Glutamatergic neuron (in vitro differentiated cells): Measurements from ENCODE around the gene FRMD4B. TPM values are rescaled to one million over a fixed set of nuclear protein-coding genes. Genes with fewer than 3 reads are reported as not detected.

Experiments
- DNase-seq: peaks from one replicate; pipeline ENCODE4 v3.0.0; 2022
- H3K27ac Mint-ChIP-seq: one replicate; pipeline ENCODE4 v1.8.0; 2020; ENCODE audit warnings: mild to moderate bottlenecking, mixed read lengths, inconsistent platforms; ENCODE audit not compliant: unreplicated experiment
- H3K27me3 Mint-ChIP-seq: one replicate; pipeline ENCODE4 v1.8.0; 2020; ENCODE audit warnings: mild to moderate bottlenecking, moderate library complexity, mixed read lengths, inconsistent platforms; ENCODE audit not compliant: unreplicated experiment
- H3K36me3 Mint-ChIP-seq: one replicate; pipeline ENCODE4 v1.8.0; 2020; ENCODE audit warnings: mild to moderate bottlenecking, mixed read lengths, inconsistent platforms; ENCODE audit not compliant: unreplicated experiment
- H3K4me1 Mint-ChIP-seq: one replicate; pipeline ENCODE4 v1.8.0; 2020; ENCODE audit warnings: mild to moderate bottlenecking, low read depth, mixed read lengths, inconsistent platforms; ENCODE audit not compliant: unreplicated experiment
- H3K4me3 Mint-ChIP-seq: one replicate; pipeline ENCODE4 v1.8.0; 2020; ENCODE audit warnings: mild to moderate bottlenecking, mixed read lengths, inconsistent platforms; ENCODE audit not compliant: unreplicated experiment
- H3K9me3 Mint-ChIP-seq: one replicate; pipeline ENCODE4 v1.8.0; 2020; ENCODE audit warnings: mild to moderate bottlenecking, moderate library complexity, mixed read lengths, inconsistent platforms; ENCODE audit not compliant: unreplicated experiment
- total RNA-seq: library from RNA; stranded (reverse); fragmentation: NEBNext Ultra II Directional; extraction: Animal tissue kit (Norgen Biotek cat#: 25700); gene quantifications from one replicate; pipeline ENCODE4 v1.2.1, GENCODE V29; 2021; ENCODE audit not compliant: unreplicated experiment
- TF ChIP-seq, protein P1 (sequence below): fragments of 200-600 bp; sonication (generic); IDR thresholded peaks from one replicate; pipeline ENCODE4 v1.5.0; 2021; ENCODE audit not compliant: partially characterized antibody, unreplicated experiment

The FRMD4B gene
- total RNA-seq, 1 donor from 2014 or later = 3.9 TPM

DNA sequence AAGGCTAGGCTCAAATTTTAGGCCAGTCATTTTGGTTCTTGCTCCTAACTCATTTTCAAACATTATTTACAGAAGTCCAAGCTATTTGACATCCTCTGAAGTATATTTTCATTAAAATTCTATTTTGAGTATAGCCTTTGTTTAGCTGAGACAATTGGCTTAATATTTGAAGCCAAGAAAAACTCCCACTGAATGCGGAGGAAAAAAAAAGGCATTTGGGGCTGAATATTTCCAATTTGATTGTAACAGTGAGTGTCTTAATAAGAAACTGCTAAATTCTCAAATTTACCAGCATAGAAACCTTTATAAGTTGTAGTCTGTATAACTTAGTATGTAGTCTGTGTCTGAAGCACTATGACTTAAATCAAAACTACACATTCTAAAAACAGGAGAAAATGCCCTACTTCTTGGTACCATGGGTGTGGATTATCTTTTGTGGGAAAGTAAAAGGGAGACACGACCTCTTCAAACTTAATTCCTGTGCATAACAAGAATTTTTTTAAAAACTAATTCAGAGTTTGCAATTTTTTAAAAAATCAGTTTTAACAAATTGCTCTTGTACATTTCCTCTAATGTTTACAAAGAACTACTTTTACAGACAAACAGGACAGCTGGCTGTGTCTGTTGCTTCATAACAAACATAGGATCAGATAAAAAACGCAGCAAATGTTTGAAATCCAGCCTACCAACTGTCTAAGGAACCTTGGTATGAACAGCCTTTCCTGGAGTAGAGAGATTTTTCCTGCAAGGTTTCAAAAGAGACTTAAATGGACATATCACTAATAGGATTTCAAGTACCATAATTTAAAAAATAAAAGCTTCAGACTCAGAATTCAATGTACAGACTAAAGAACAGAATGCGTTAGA is 210.8 kb downstream of the FRMD4B start:
- no peaks in the 10 kb centered on the region for H3K27me3 Mint-ChIP-seq
- H3K4me1 Mint-ChIP-seq = no peaks in the 10 kb centered on the region
- H3K36me3 Mint-ChIP-seq = no peaks in the 10 kb centered on the region
- no peak for DNase-seq
- TF ChIP-seq, protein P1, sequence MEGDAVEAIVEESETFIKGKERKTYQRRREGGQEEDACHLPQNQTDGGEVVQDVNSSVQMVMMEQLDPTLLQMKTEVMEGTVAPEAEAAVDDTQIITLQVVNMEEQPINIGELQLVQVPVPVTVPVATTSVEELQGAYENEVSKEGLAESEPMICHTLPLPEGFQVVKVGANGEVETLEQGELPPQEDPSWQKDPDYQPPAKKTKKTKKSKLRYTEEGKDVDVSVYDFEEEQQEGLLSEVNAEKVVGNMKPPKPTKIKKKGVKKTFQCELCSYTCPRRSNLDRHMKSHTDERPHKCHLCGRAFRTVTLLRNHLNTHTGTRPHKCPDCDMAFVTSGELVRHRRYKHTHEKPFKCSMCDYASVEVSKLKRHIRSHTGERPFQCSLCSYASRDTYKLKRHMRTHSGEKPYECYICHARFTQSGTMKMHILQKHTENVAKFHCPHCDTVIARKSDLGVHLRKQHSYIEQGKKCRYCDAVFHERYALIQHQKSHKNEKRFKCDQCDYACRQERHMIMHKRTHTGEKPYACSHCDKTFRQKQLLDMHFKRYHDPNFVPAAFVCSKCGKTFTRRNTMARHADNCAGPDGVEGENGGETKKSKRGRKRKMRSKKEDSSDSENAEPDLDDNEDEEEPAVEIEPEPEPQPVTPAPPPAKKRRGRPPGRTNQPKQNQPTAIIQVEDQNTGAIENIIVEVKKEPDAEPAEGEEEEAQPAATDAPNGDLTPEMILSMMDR = no peak
- H3K9me3 Mint-ChIP-seq = no peaks in the 10 kb centered on the region
- no peak overlapping the region for H3K4me3 Mint-ChIP-seq
- no peak overlapping the region for H3K27ac Mint-ChIP-seq

DNA sequence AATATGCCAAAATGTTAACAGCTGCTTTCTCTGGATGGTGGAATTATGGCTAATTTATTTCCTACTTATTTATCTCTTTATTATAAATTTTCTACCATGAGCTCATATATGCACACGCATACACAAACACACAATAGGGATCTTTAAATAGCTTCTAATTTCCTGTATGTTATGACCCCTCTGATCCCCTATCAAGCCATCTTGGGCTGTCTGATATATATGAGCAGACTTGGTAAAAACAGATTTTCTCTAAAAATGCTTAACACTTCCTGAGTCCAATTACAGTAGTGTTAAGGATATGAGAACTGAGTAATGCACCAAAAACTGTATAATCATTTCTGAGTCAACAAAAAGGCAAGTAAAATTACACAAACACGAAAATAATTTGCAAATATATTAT is 211.4 kb downstream of the FRMD4B start:
- H3K36me3 Mint-ChIP-seq = no peaks in the 10 kb centered on the region
- no peaks in the 10 kb centered on the region for H3K4me1 Mint-ChIP-seq
- H3K27ac Mint-ChIP-seq = no peak overlapping the region
- no peak overlapping the region for H3K4me3 Mint-ChIP-seq
- DNase-seq = no peak
- TF ChIP-seq, protein P1 = no peak
- H3K27me3 Mint-ChIP-seq = no peaks in the 10 kb centered on the region
- H3K9me3 Mint-ChIP-seq = no peaks in the 10 kb centered on the region

- TF ChIP-seq, protein P1 = no peak
- DNase-seq = no peak
- Mint-ChIP-seq H3K27me3 (no peaks in the 10 kb centered on the region), H3K9me3 (peaks cover 2% of the 10 kb centered on the region), H3K36me3 (no peaks in the 10 kb centered on the region), H3K4me3 (no peak overlapping the region), H3K27ac (no peak overlapping the region), H3K4me1 (no peaks in the 10 kb centered on the region)
Observed at GRCh38 chr3:69172058-69172457, 213.8 kb downstream of the FRMD4B start.

GRCh38 chr3:69166446-69166845 is 219.4 kb downstream of the FRMD4B start:
- H3K27ac Mint-ChIP-seq = no peak overlapping the region
- no peaks in the 10 kb centered on the region for H3K36me3 Mint-ChIP-seq
- TF ChIP-seq, protein P1 = no peak
- H3K27me3 Mint-ChIP-seq = no peaks in the 10 kb centered on the region
- no peak overlapping the region for H3K4me3 Mint-ChIP-seq
- no peaks in the 10 kb centered on the region for H3K4me1 Mint-ChIP-seq
- no peak for DNase-seq
- H3K9me3 Mint-ChIP-seq = peaks cover 2% of the 10 kb centered on the region

DNA sequence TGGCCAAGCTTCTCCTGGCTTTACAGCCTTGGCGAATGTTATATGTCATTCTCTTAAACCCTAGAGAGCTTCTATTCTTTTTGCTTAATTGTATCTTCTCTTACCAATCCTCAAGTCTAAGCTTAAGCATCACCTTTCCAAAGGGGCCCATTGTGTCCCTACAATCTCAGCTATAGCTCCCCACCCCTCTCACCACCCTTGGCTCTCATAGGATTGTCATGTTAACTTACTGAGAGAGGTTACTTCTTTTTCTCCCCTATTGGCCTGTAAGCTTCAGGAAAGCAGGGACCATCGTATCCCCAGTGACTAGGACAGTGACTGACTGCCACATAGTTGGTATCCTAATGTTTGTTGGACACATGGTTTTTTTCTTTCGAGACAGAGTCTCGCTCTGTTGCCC is 220.1 kb downstream of the FRMD4B start:
- Mint-ChIP-seq H3K36me3 (no peaks in the 10 kb centered on the region), H3K9me3 (peaks cover 2% of the 10 kb centered on the region), H3K27ac (no peak overlapping the region), H3K27me3 (no peaks in the 10 kb centered on the region), H3K4me1 (no peaks in the 10 kb centered on the region), H3K4me3 (no peak overlapping the region)
- DNase-seq = no peak
- TF ChIP-seq, protein P1 = no peak
